ENCODE results near the gene SMARCA2.

SMARCA2 gene

GRCh38 chr9:2072752-2073405 lies 57.7 kb downstream of the SMARCA2 start:
- Mint-ChIP-seq H3K9me3 (no peaks in the 10 kb centered on the region), H3K4me1 (ENCODE audit: low read depth) (no peaks in the 10 kb centered on the region), H3K4me3 (no peak overlapping the region), H3K27ac (no peak overlapping the region), H3K36me3 (ENCODE audit: low read depth) (peaks cover 95% of the 10 kb centered on the region), H3K27me3 (no peaks in the 10 kb centered on the region)
- intact Hi-C loops (cut with micrococcal nuclease): no loop called here

DNA sequence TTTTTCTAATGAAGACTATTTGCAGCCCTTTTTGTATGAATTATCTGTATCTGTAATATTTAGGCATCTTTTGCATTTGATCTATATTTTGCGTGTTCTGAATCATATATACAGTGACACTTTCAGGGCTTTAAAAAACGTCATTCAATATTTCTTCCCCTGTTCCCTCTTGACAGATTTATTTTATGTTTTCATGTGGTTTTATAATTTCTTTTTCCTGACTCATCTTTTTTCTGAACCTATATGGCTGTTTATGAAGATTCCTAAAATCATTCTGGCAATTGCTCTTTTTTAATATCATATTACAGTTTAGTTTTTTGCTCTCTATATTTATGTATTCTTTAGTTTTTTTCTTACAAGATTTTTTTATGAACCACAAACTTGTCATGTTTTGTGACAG lies 67.6 kb downstream of the SMARCA2 start:
- H3K36me3 Mint-ChIP-seq (ENCODE audit: low read depth): peaks cover 99% of the 10 kb centered on the region

DNA sequence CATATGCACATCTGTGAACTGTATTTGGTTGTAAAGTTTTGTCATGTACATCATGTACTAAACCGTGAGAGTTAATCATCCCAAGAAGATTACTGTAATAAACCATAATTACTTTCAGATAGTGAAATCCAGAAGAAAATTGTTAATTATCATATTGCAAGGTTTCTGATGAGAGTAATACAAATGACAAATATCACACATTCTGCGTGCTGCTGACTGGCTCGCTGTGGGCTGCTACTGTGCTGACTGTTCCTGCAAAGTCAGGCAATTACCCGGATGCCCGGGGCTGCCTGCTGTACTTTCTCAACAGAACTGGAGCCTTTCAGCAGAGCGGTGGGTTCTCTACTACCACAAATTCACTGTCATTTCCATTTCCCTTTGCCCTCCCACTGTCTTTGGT lies 68.3 kb downstream of the SMARCA2 start:
- Mint-ChIP-seq H3K4me3 (no peak overlapping the region), H3K9me3 (no peaks in the 10 kb centered on the region), H3K27me3 (no peaks in the 10 kb centered on the region), H3K36me3 (ENCODE audit: low read depth) (peaks cover 99% of the 10 kb centered on the region), H3K27ac (no peak overlapping the region), H3K4me1 (ENCODE audit: low read depth) (no peaks in the 10 kb centered on the region)
- intact Hi-C loops (cut with micrococcal nuclease): no loop called here

More for the DNA sequence above, 67.6 kb downstream of the SMARCA2 start:
- H3K9me3 Mint-ChIP-seq: no peaks in the 10 kb centered on the region
- no peaks in the 10 kb centered on the region for H3K4me1 Mint-ChIP-seq (ENCODE audit: low read depth)
- intact Hi-C loops (cut with micrococcal nuclease): no loop called here
- no peaks in the 10 kb centered on the region for H3K27me3 Mint-ChIP-seq
- no peak overlapping the region for H3K27ac Mint-ChIP-seq
- H3K4me3 Mint-ChIP-seq: no peak overlapping the region

DNA sequence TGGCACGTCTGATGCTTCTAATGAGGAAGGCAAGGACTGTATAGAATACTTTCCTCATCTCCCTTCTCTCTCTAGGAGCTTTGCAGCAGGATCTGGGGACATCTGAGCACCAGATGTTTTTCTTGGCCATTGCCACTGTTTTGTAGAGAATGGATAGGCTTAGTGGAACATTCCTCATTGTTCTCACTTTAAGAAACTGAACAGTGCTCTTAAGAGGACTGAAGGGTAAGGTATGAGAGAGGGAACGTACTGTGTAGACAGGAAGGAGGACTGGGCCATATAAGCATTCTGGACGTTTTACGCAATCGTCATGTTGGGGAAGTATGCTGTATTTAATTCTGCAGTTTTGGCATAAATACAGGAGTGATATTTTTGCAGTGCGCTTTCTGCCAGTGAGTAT lies 70.6 kb downstream of the SMARCA2 start:
- Mint-ChIP-seq H3K4me3 (no peak overlapping the region), H3K9me3 (no peaks in the 10 kb centered on the region), H3K36me3 (ENCODE audit: low read depth) (peaks cover 94% of the 10 kb centered on the region), H3K27me3 (no peaks in the 10 kb centered on the region), H3K4me1 (ENCODE audit: low read depth) (no peaks in the 10 kb centered on the region), H3K27ac (no peak overlapping the region)
- intact Hi-C loops (cut with micrococcal nuclease): no loop called here

DNA sequence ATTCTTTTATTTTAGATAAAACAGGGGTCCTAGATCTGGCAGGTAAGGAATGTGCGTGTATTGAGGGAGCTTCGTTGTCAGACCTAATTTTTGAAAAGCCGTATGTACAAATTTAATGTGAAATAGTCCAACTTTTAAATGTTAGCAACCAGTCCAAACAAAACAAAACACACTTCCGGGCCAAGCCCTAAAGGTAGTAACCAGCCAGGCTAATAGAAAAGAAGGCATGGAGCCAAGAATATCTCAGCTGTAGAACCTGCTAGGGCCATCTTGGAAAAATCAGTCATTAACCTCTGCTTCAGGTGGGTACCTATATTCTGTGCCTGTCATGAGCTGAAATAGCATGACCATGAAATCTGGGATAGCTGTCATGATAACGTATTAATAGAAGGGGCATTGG lies 71.0 kb downstream of the SMARCA2 start:
- H3K27ac Mint-ChIP-seq: no peak overlapping the region
- H3K9me3 Mint-ChIP-seq: no peaks in the 10 kb centered on the region
- peaks cover 95% of the 10 kb centered on the region for H3K36me3 Mint-ChIP-seq (ENCODE audit: low read depth)
- intact Hi-C loops (cut with micrococcal nuclease): no loop called here
- H3K4me3 Mint-ChIP-seq: no peak overlapping the region
- H3K27me3 Mint-ChIP-seq: no peaks in the 10 kb centered on the region
- no peaks in the 10 kb centered on the region for H3K4me1 Mint-ChIP-seq (ENCODE audit: low read depth)

DNA sequence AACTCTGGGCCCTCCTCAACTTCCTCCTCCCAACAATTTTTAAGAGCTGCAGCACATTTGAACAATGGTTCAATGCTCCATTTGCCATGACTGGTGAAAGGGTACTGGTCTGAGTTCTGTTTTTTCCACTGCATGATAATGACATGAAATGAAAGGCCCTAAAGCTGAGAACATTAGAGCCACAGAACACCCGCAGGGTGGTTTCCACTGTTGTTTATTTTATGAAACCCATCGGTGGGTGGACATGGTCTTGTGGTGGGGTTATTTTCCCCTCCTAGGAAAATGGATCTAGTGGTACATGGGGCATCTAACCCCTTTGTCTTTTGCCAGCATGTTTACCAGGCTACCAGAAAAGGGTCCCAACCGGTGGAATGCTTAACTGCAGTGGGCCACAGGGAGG lies 71.8 kb downstream of the SMARCA2 start:
- Mint-ChIP-seq H3K27me3 (no peaks in the 10 kb centered on the region), H3K9me3 (no peaks in the 10 kb centered on the region), H3K4me3 (no peak overlapping the region), H3K36me3 (ENCODE audit: low read depth) (peaks cover 95% of the 10 kb centered on the region), H3K4me1 (ENCODE audit: low read depth) (no peaks in the 10 kb centered on the region), H3K27ac (no peak overlapping the region)
- intact Hi-C loops (cut with micrococcal nuclease): no loop called here

DNA sequence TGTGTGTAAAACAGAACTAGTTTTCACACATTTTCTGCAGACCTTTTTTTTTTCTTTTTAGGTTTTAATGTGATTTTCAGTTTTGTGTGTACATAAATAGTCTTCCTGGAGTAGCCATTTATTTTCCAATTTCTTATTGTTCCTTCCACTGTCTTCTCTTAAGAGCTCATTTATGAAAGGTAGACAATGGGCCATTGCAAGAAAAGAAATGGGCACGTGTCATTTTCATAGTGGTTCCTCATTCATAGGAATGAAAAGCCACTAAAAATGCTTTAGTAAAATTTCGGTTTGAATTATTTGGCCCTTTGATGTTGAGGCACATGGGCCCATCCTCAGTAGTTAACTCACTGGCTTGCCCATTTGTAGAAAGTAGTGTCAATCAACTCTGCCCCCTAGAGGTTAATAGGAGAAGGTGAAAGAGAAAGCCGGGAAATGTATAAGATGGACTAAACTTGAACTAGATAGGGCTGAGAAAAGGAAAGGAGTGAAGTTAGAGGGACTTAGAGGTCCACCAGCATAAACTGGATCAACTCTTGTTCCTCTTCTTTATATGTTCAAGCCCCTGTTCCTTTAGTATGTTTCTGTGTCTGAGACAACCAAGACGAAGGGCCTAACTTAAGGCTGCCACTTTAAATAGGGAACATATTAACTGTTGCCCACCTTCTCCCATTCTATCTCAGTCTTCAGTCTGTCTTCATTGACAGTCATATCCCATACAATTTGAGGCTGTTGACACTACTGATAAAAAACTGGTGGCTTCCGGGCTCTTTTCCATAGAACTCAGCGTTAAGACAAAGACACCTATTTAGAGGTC lies 72.6 kb downstream of the SMARCA2 start:
- no peaks in the 10 kb centered on the region for H3K27me3 Mint-ChIP-seq
- no peak overlapping the region for H3K4me3 Mint-ChIP-seq
- H3K9me3 Mint-ChIP-seq: no peaks in the 10 kb centered on the region
- H3K36me3 Mint-ChIP-seq (ENCODE audit: low read depth): peaks cover 89% of the 10 kb centered on the region
- no peak overlapping the region for H3K27ac Mint-ChIP-seq
- H3K4me1 Mint-ChIP-seq (ENCODE audit: low read depth): no peaks in the 10 kb centered on the region
- intact Hi-C loops (cut with micrococcal nuclease): no loop called here

GRCh38 chr9:2093920-2094597 lies 78.9 kb downstream of the SMARCA2 start:
- intact Hi-C loops (cut with micrococcal nuclease): no loop called here
- Mint-ChIP-seq H3K4me1 (ENCODE audit: low read depth) (peaks cover 7% of the 10 kb centered on the region), H3K4me3 (no peak overlapping the region), H3K27me3 (no peaks in the 10 kb centered on the region), H3K27ac (no peak overlapping the region), H3K9me3 (no peaks in the 10 kb centered on the region), H3K36me3 (ENCODE audit: low read depth) (peaks cover 78% of the 10 kb centered on the region)

- no peaks in the 10 kb centered on the region for H3K27me3 Mint-ChIP-seq
- H3K4me1 Mint-ChIP-seq (ENCODE audit: low read depth): peaks cover 7% of the 10 kb centered on the region
- intact Hi-C loops (cut with micrococcal nuclease): no loop called here
- no peak overlapping the region for H3K27ac Mint-ChIP-seq
- H3K4me3 Mint-ChIP-seq: no peak overlapping the region
- H3K36me3 Mint-ChIP-seq (ENCODE audit: low read depth): peaks cover 80% of the 10 kb centered on the region
- H3K9me3 Mint-ChIP-seq: no peaks in the 10 kb centered on the region
Measured at GRCh38 chr9:2096376-2096970, 81.3 kb downstream of the SMARCA2 start.

DNA sequence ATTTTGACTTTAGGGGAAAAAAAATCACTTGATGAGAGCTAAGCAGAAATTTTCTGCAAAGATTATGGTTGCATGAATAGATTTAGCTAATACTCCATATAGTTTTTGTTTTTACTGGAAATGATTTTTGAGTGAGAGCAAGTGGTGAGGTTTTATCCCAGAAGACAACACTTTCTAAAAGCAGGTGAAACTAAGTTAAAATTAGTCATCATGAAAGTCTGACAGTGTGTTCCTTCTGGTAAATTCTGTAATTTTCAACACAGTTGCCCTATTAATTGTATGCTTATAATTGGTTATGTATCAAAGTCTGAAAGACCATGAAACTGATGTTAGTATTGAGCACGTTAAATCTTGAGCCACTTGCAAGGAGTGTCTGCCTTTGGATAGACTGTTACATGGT lies 91.5 kb downstream of the SMARCA2 start:
- Mint-ChIP-seq H3K4me1 (ENCODE audit: low read depth) (no peaks in the 10 kb centered on the region), H3K9me3 (no peaks in the 10 kb centered on the region), H3K4me3 (no peak overlapping the region), H3K27ac (no peak overlapping the region), H3K27me3 (no peaks in the 10 kb centered on the region), H3K36me3 (ENCODE audit: low read depth) (peaks cover 89% of the 10 kb centered on the region)
- intact Hi-C loops (cut with micrococcal nuclease): no loop called here

DNA sequence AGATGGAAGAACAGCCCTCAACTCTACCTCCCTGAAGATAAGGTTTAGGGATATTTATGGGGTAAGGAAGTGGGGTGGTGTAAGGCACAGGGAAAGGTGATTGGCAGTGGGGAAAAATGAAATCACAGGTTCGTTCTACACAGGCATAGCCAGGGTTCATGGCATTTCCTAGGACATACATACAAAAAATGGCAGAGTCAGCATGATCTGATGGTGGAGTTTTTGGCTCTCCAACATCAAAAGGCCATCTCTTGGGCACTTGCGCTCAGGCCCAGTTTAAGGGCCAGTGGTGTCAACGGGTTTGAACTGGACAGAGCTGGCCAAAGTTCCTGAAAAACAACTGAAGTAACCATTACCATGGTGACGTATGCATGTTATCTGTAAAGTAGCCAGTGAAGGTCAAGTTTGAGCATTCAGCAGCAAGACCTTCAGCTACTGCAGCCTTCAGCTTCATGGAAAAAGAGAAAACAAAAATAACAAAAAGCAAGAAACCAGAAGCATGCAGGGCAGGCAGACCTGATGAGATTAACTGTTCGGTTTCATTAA lies 92.8 kb downstream of the SMARCA2 start:
- Mint-ChIP-seq H3K4me1 (ENCODE audit: low read depth) (no peaks in the 10 kb centered on the region), H3K27ac (no peak overlapping the region), H3K4me3 (no peak overlapping the region), H3K9me3 (no peaks in the 10 kb centered on the region), H3K36me3 (ENCODE audit: low read depth) (peaks cover 89% of the 10 kb centered on the region), H3K27me3 (no peaks in the 10 kb centered on the region)
- intact Hi-C loops (cut with micrococcal nuclease): no loop called here

- no peak overlapping the region for H3K27ac Mint-ChIP-seq
- peaks cover 86% of the 10 kb centered on the region for H3K36me3 Mint-ChIP-seq (ENCODE audit: low read depth)
- intact Hi-C loops (cut with micrococcal nuclease): no loop called here
- H3K4me3 Mint-ChIP-seq: no peak overlapping the region
- H3K9me3 Mint-ChIP-seq: no peaks in the 10 kb centered on the region
- H3K27me3 Mint-ChIP-seq: no peaks in the 10 kb centered on the region
- no peaks in the 10 kb centered on the region for H3K4me1 Mint-ChIP-seq (ENCODE audit: low read depth)
Measured at GRCh38 chr9:2109069-2109650, 94.0 kb downstream of the SMARCA2 start.

DNA sequence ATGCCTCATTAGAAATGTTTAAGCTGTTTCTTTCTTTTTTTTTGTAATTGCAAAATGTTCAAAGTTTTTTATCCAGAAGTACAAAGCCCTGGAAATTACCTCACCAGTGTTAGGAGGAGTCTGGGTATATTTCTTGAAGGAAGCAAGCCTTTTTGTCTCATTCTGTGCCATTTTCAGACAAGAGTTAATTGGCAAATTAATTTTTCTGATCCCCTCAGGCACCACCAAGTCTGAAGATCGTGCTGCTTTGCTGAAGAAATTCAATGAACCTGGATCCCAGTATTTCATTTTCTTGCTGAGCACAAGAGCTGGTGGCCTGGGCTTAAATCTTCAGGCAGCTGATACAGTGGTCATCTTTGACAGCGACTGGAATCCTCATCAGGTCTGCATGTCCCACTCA lies 94.9 kb downstream of the SMARCA2 start:
- H3K4me1 Mint-ChIP-seq (ENCODE audit: low read depth): no peaks in the 10 kb centered on the region
- intact Hi-C loops (cut with micrococcal nuclease): no loop called here
- H3K9me3 Mint-ChIP-seq: no peaks in the 10 kb centered on the region
- H3K27ac Mint-ChIP-seq: no peak overlapping the region
- no peak overlapping the region for H3K4me3 Mint-ChIP-seq
- no peaks in the 10 kb centered on the region for H3K27me3 Mint-ChIP-seq
- peaks cover 86% of the 10 kb centered on the region for H3K36me3 Mint-ChIP-seq (ENCODE audit: low read depth)
